T-helper 9 cell (primary cell): ENCODE results near the gene PTGER1.

Experiments used
- DNase-seq: peaks from one replicate; pipeline ENCODE4 v3.0.0-alpha.2; 2020

The PTGER1 gene

GRCh38 chr19:14441041-14441938 lies 33.9 kb downstream of the PTGER1 start:
- DNase-seq: no peak

GRCh38 chr19:14440049-14440448 lies 35.1 kb downstream of the PTGER1 start:
- peak; percentile 63 for DNase-seq

GRCh38 chr19:14439014-14439413 lies 36.1 kb downstream of the PTGER1 start:
- DNase-seq: no peak

- DNase-seq: no peak
These were observed 37.5 kb downstream of the PTGER1 start for GRCh38 chr19:14437578-14438140.

- DNase-seq: no peak
These were observed 39.7 kb downstream of the PTGER1 start for GRCh38 chr19:14435320-14436050.

GRCh38 chr19:14434543-14435319 lies 40.4 kb downstream of the PTGER1 start:
- DNase-seq: no peak

GRCh38 chr19:14433554-14434501 lies 41.3 kb downstream of the PTGER1 start:
- DNase-seq: peak; percentile 32

- DNase-seq: peak; percentile 34
These were observed 42.2 kb downstream of the PTGER1 start, which contains the start of gene PKN1 for GRCh38 chr19:14432791-14433553. Gene PKN1 (plus strand): TSS chr19:14433306. CDS start chr19:14433522, 216 bp downstream.

GRCh38 chr19:14430712-14431111 lies 44.4 kb downstream of the PTGER1 start:
- no peak for DNase-seq

- DNase-seq: no peak
These were observed 46.2 kb downstream of the PTGER1 start for GRCh38 chr19:14428882-14429416.

- no peak for DNase-seq
These were observed 47.7 kb downstream of the PTGER1 start for GRCh38 chr19:14427461-14427860.

GRCh38 chr19:14425696-14426138 lies 49.4 kb downstream of the PTGER1 start:
- DNase-seq: no peak
